ENCODE data around the gene FER. TPM values are rescaled to one million over a fixed set of nuclear protein-coding genes. Genes with fewer than 3 reads are reported as not detected.
"Not testable (repeated sequence)": the region's sequence is repeated elsewhere in the genome, so short reads cannot be mapped to it uniquely, and the experiment has no call there.

The FER gene
- total RNA-seq, 1 donor from 2014 or later, result 38.7 TPM

DNA sequence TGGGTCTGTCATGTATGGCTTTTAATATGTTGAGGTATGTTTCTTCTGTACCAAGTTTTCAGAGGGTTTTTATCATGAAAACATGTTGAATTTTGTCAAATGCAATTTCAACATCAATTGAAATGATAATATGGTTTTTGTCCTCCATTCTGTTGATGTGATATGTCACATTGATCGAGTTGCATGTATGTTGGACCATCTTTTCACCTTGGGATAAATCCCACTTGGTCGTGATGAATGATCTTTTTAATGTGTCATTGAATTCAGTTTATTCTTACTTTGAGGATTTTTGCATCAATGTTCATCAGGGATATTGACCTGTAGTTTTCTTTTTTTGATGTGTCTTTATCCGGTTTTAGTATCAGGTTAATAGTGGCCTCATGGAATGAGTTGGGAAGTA is 373.5 kb downstream of the FER start:
- DNase-seq (ENCODE audit: low spot score), result no peak

DNA sequence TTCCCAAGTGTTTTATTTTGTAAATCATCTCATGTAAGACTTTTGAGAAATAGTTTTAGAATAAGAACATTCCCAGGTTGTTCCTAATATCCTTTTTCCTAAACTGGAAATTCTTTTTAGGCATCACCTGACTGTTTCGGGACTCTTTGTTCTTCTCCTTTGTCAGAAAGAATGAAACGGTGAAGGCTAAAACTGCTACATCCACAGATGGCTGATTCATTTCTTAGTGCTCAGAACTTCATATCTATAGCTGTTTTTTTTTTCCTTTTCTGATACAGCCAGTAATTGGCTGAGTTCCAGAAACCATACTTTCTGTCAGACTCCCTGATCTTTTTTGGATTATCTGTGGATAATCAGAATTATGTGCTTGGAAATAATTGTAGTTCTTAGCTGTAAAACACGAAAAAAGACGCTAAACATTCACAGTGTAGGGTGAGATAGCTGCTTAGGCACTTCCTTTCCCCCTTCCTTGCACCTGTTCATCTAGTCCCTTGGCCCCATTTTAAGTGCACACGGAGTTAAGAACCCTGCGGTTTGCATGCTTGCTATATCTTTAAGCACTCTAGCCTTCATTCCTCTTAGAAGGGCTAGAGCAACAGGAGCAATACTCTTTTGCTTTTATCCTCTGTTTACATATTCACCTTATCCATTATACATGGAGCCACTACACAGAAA is 378.2 kb downstream of the FER start:
- DNase-seq (ENCODE audit: low spot score), result no peak

DNA sequence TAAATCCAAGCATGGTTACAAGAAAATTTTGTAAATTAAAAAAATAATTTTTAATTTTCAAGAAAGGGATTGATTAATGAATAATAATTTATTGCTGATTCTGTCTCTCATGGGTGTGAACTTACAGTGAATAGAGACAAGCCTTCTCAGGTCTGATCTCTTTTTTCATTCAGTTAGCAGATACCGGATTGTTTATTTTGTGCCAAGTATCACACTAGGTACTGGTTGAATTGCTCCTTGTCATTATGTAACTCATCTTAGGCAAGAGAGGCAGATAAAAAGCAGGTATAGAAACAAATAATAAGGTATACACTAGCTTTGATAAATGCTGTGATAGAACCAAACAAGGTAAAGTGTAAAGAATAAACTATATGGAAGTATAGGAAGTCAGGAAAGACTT is 378.8 kb downstream of the FER start:
- no peak for DNase-seq (ENCODE audit: low spot score)

DNA sequence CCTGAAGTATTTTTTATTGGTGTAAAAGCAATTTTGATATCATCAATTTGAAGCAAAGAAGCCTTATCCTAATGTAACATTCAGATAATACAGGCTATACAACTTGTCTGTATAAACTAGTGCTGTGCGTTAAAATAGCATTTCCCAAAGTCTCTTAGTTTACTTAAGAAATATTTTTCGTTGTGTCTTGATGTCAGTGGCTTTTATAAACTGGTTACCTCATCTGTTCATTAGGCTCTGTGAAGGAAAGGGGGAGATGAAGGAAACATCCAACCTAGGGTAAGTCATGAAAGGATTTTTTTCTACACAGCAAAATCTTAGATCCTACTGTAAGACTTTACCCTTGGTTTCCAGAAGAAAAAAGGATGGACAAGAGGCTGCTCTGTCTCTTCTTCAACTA is 389.2 kb downstream of the FER start:
- no peak for DNase-seq (ENCODE audit: low spot score)

DNA sequence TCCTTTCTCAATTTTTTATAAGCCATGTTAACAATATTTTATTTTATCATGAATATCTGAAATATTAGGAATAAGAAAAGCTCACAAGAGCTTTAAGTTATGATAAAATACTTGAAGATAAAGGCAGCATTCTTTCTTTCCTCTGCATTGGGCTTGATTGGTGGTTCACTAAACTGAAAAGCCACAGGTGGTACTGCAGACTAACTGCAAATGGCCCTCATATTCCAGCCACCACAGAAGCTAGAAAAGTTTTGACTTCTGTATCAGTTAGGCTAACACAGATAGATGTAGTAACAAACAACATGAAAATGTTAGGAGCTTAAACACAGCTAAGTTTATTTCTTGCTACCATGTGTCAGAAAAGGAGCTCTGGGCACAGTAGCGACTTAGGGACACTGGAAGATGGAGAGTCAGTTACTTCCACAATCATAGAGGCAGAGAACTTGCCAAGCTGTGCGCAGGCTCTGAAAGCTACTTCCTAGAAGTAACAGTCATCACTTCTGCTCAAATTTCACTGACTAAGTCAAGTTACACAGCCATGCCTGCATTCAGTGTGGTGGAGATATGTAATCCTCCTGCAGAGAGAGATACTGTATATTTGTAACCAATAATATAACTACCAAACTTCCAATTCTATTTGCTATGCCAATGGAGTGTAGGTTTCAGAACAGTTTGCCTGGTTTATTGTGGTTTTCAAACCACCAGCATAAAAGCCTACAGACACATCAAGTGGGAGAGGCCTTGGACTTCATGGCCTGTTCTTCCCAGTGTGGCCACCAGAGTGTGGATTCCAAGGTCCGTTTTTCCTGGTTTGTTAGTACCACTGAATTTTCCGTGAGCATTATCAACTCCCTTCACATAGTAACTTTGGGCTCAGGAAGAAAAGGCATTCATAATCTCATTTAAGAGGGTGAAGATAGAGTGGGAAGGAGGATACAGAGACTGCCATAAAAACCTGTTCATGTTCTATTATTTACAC is 393.8 kb downstream of the FER start:
- no peak for DNase-seq (ENCODE audit: low spot score)

DNA sequence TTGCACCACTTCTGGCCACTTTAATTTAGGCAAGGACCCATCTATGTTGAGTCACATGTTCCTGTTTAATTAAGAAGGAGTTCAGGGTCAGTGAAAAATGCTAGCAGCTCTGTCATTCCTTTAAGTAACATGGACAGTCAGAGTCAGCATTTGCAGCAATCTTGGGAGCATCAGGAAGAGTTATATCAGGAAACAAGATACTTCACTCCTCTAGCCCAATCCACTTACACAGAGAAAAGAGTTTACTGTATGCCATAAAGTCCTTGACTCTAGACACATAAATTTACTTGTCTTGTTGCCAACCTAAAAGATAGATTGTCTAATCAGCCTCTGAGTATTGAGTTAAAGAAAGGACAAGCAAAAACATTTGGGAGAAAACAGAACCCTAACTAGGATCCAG is 395.3 kb downstream of the FER start:
- no peak for DNase-seq (ENCODE audit: low spot score)

DNA sequence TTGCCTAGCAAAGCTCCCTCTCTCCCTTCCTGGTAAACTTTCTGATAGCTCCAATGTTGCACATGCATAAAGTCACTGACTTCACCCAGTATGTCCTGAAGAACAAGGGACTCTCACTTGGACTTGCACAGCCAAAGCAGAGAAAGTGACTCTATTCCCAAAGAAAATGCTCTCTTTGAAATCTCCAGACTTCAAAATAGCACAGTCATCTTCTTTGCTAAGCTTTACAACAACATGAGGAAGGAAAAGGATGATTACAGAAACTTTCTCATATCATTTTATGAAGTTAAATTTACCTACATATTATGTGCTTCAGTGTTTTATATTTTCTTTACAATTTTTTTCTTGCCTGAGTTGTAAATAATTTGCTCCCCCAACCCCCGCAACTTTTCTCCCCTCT is 397.4 kb downstream of the FER start:
- DNase-seq (ENCODE audit: low spot score), result no peak

DNA sequence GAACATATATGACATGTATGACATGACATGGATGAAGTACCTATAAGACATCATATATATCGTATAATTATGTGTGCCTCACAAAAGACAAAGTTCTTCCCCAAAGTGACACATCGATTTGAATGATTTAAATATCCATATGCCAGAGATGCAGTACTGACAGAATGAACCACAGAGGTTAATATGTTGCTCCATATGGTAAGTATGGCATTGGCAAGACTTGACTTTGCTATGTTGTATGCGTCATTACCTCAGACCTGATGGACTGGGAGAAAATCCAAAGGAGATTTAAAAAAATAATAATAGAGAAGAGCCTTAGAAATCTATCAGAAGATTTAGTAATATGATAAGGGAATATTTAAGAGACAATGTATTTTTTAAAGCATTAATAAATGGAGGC is 398.9 kb downstream of the FER start:
- DNase-seq (ENCODE audit: low spot score), result no peak

DNA sequence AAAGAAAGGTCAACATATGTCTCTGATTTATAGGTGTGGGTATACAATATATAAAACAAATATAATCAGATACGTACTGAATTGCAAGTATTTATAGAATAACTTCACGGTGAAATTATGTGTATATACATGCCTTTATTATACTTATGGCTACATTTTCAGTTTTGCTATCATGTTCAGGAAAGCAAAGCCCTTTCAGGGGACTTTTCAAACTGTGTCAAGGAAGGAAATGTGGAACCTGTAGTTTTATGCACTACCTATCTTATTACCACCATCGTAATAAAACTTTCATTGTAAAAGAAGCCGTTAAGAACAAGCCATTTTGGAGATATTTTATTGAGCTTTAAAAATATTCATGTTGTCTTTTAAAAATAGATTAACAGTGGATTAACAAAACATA is 404.9 kb downstream of the FER start:
- DNase-seq (ENCODE audit: low spot score), result no peak

DNA sequence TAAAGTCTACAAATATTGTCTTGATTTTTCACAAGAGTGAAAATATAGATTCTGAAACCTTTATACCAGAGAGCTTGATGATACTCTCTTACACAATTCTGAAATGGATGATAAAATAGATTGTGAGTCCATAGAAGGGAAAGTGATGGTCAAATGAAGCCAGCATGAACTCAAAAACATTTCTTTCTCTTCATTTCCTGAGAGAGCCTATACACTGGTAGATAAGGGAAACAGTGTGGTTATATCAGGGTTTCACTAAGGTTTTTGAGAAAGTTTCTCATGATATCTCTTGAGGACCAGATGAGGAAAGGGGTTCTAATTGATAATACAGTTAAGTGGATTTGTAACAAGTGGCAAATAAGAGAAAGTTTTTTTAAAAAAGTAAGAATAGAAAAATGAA is 407.9 kb downstream of the FER start:
- no peak for DNase-seq (ENCODE audit: low spot score)

DNA sequence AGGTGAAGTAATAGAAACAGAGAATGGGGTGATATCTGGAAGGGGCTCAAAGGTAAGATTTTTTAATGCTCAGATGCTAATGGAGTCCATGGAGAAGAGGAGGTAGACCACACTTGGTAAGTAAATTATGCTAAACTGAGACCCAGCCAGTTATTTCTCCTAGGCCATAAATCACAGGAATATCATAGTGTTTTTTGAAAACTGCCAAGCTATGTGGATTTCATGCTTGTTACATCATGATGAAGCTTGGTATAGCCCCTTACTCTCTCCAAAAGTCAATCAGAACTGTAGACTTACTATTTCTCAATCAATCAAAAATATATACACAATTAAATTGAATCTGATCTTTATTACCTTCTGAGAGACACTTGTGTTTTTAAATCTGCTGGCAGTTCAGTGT is 409.2 kb downstream of the FER start:
- DNase-seq (ENCODE audit: low spot score), result no peak

DNA sequence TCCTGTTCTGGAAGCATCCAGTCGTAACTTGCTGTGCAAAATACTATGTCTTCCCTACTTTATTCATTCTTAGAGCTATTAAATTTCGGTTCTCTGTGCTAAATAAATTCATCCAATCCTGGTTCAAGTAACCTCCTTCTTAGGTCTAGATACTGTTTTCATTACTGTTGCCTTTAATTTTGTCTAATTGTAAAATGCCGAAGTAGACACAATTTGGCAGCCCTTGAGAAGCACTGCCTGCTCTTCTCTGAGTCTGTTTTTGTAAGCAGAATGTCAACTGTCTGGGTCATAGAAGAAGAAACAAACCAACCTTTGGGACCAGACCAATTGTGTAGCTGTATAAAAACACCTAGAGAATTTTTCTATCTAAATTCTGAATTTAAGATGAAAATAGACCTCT is 412.8 kb downstream of the FER start:
- DNase-seq (ENCODE audit: low spot score), result no peak

DNA sequence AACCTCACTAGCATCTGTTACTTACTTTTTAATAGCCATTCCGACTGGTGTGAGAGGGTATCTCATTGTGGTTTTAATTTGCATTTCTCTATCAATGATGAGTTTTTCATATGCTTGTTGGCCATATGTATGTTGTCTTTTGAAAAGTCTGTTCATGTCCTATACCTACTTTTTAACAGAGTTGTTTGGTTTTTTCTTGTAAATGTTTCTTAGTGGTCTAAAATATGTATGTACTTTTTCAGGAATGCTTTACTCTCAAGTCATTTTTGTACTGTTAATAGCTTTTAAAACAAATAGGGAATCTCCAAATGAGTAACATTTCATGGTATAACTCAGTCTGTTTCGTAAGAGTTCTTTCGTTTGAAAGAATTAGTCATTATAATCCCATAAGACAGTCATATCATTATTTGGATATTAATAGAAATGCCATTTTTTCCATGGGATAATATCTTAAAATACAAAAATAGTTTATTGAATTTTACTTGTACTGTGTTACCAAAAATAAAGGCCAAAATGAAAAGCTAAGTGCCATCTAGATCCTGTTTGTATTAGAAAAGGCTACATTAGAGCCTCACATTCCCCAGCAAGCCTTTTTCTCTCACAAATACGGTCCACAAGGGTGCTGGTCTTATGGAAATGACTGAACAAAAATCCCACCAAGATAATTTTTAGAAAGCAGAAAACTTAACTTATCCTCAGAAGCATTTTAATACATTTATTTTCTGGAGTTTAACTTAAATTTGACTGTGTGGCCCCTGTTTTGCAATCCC is 414.4 kb downstream of the FER start:
- no peak for DNase-seq (ENCODE audit: low spot score)

DNA sequence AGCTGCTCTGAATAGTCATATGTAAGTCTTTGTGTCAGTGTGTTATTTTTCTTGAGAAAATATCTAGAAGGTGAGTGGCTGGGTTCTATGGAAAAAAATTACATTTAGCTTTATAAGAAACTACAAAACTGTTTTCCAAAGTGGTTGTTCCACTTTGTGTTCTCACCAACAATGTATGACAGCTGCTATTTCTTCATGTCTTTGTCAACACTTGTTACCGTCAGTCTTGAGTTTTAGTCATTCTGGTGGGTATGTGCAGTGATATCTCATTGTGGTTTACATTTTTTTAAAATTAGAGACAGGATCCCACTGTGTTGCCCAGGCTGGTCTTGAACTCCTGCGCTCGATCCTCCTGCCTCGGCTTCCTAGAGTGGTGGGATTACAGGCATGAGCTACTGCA is 415.6 kb downstream of the FER start:
- DNase-seq (ENCODE audit: low spot score), result no peak

DNA sequence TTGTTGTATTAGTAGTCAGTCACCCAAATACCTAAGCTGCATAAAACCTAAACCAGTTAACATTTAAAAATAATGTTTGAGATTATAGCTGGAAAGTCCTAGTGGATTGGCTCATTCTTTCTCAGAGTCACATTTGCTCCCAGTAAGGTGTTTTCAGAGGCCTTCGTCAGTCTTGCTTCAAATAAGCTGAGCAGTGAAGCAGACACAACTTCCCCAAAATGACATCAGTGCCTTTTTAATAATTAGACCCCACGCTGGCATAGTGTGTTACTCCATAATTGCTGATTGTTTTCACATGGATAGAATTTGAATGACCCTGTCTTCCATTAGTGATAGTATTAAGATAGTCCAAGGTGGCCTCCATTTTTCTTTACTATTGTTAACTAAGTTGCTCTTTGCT is 416.3 kb downstream of the FER start:
- DNase-seq (ENCODE audit: low spot score), result no peak

DNA sequence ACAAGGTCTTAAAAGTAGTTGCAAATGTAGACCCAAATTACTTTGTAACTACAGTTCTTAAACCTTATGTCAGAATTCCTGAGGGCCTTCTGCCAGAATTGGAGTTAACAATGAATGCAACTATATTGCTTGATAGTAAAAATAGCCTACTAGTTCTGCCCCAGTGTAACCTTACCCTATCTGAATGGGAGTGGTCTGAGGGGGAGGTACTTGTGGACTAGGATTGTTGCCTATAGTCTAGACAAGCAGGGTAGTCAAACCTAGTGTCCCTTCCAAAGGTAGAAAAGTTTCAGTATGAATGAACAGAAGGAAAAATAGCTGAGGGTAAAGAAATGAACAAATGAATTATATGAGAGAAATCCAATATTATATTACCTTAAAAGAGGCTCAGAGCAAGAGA is 419.9 kb downstream of the FER start:
- no peak for DNase-seq (ENCODE audit: low spot score)

DNA sequence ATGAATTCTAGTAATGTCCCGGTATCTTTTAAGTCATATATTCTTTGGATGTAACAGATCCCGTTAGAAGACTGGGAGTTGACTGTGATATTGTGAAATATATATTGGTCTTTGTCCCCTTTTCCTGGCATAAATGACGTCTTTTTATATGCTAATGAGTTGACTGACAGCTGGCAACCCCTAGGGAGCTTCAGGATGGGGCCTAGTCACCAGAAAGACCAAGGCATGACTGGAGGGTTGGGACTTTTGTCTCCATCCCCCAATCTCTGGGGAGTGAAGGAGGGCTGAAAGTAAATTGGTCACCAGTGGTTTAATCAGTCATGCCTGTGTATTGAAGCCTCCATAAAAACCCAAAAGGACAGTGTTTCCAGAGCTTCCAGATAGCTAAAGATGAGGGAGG is 420.5 kb downstream of the FER start:
- no peak for DNase-seq (ENCODE audit: low spot score)

DNA sequence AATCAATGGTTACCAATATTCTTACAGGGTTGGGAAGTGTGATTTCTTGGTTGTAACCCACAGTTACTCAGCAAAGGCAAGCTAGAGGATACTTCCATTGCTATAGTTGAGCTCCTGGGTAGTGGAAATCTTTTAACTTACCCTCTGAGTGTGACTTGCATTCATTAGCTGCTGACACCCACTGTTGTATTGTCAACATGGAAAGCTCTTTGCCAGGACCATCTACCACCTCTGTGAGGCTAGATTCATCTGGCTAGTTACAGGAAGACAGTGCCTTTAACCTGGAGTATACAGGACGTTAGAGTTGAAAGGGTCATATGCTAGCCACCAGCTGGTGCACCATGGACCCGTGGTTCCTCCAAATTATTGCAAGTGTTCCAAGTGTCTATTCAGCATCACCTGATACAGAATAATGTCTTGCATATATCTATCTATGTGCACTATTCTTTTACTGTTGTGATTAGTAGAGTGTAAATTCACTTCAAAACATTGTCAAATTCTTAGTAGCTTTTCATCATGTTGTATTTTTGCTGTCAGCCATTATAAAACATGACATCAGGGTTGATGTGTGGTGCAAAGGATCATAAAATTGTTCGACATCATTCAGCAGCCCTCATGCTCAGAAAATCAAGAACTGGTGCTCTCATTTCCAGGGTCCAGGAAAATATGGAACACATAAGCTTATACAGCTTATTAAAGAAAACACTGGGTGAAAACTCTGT is 423.1 kb downstream of the FER start:
- DNase-seq (ENCODE audit: low spot score), result no peak

DNA sequence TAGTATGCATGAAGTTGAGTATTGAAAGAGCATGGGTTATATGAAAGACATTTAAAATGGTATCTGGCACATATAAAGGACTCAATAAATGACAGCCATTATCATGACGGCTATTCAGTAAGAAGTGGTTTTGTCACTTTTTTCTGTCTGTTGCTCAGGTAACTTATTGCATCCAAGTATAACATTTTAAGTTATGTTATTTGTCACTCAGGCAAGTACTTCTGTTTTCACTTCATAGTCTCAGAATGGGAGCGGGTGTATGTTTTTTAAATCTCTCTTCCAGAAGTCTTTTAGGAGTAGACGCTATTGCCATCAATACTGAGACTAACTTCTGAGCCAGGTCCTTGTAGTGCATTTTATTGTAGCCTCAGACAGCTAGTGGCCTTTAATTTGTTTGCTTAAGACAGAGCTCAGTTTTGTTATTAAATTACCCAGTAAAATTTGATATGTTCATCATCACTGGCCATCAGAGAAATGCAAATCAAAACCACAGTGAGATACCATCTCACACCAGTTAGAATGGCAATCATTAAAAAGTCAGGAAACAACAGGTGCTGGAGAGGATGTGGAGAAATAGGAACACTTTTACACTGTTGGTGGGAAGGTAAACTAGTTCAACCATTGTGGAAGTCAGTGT is 423.9 kb downstream of the FER start:
- DNase-seq (ENCODE audit: low spot score), result not testable (repeated sequence)

DNA sequence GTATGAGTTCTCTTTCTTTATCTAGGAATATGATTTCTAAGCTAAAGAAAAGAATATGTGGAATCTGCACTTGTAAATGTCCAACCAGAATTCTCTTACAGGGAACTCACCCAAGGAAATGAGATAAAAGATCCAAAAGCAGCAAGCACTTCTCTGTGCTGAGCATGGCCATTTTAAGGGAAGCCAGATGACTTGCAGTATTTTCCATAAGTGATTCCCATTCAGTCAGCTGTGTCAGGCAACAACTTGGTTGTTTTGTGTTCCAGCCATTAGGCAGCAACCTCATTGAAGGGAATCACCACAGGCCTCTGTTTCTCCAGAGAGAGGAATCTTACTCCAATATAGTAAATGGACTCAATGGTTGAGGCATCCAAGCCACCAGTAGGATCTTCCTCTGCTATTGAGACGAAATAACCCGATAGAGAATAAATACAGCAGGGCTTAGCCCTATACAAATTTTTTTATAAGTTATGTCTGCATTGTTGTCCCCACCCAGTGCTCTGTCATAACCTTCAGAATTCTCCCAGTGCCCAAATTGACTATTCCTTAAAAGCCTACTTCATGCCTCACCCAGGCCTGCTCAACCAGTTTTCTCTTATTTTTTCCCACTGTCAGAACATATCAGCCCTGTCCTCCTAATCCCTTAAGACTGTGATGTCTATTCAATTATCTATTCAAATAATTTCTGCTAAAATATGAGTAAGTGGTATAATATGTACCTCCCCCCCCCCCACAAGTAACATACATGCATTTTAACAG is 425.5 kb downstream of the FER start:
- no peak for DNase-seq (ENCODE audit: low spot score)

DNA sequence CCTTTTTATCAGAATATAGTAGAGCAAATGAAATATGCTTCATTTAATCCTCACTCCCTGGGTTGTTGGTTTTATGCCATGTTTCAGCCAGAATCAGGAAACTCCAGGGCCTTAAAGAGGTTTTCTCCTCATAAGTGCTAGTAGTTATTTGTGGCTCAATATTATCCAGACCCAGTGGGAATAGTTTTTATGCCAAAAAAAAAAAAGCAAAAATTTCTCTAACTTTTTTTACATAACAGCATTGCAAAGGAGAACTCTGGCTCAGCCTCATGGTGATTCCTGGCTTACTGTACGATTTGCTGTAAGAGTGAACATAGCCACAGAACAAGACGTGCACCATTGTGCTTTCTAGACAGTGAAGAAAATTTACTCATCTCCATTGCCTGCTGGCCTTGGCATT is 429.5 kb downstream of the FER start:
- DNase-seq (ENCODE audit: low spot score), result no peak
